ENCODE data around the gene PPY. TPM values are rescaled to one million over a fixed set of nuclear protein-coding genes. Genes with fewer than 3 reads are reported as not detected.
A peak's percentile ranks its signal among the peaks of the same experiment; 100 is the strongest.

Gene PPY
- total RNA-seq, 6 donors from 2014 or later = not detected

GRCh38 chr17:43911904-43912303 is 30.4 kb downstream of the PPY start:
- H3K27me3 ChIP-seq = peaks cover 0 to 14% (median 6%) of the 10 kb centered on the region in 4 donors
- no peak overlapping the region for H3K4me3 ChIP-seq
- H3K27ac ChIP-seq = no peak overlapping the region
- no peaks in the 10 kb centered on the region for H3K36me3 ChIP-seq
- DNase-seq = no peak
- ATAC-seq (ENCODE audit: low FRiP score in 2 of 2) = no peak
- no peaks in the 10 kb centered on the region for H3K9me3 ChIP-seq
- TF ChIP-seq CTCF (IDR thresholded peaks at IDR 0.05) = no peak
- TF ChIP-seq EP300 (IDR thresholded peaks at IDR 0.05) = no peak
- H3K4me1 ChIP-seq = peaks cover 13 to 19% (median 15%) of the 10 kb centered on the region in 4 donors
- WGBS, 2 donors = 48 to 61% methylated on average over 7 to 8 of the region's 8 CpGs

- no peaks in the 10 kb centered on the region for H3K9me3 ChIP-seq
- ATAC-seq (ENCODE audit: low FRiP score in 2 of 2) (no peak), DNase-seq (no peak)
- peaks cover 27 to 32% (median 28%) of the 10 kb centered on the region in 4 donors for H3K4me1 ChIP-seq
- peaks cover 0 to 29% (median 14%) of the 10 kb centered on the region in 4 donors for H3K27me3 ChIP-seq
- WGBS, 2 donors = 65 to 75% methylated on average over 7 of the region's 7 CpGs
- no peak for TF ChIP-seq POLR2A (IDR thresholded peaks at IDR 0.05)
- TF ChIP-seq POLR2AphosphoS5 (IDR thresholded peaks at IDR 0.05) = no peak
- TF ChIP-seq CTCF (IDR thresholded peaks at IDR 0.05) = no peak
- TF ChIP-seq EP300 (IDR thresholded peaks at IDR 0.05) = no peak
- H3K4me3 ChIP-seq = no peak overlapping the region
- H3K27ac ChIP-seq = no peak overlapping the region
- H3K36me3 ChIP-seq = no peaks in the 10 kb centered on the region
Measured at GRCh38 chr17:43909537-43910231, 32.6 kb downstream of the PPY start.

- peak overlapping the region; percentile 13 to 48 (median 44) for H3K4me3 ChIP-seq
Measured at GRCh38 chr17:43907998-43908721, 34.1 kb downstream of the PPY start.

GRCh38 chr17:43907425-43907981 is 34.8 kb downstream of the PPY start, which contains the start of gene MPP2:
Gene MPP2, minus strand, starts transcription at chr17:43907536. Its CDS starts 3,076 bp downstream, at chr17:43904460.
- peak within 1 kb of the TSS; percentile 2 to 78 (median 61) for H3K27ac ChIP-seq
- peak in 1 of 2 donors; percentile 86 for ATAC-seq (ENCODE audit: low FRiP score in 2 of 2)
- H3K9me3 ChIP-seq = no peaks in the 10 kb centered on the region
- H3K27me3 ChIP-seq = peaks cover 0 to 29% (median 14%) of the 10 kb centered on the region in 4 donors
- no peaks in the 10 kb centered on the region for H3K36me3 ChIP-seq
- peak within 1 kb of the TSS; percentile 13 to 48 (median 44) for H3K4me3 ChIP-seq
- peak; percentile 48 to 88 for DNase-seq
- H3K4me1 ChIP-seq = peaks cover 27 to 32% (median 28%) of the 10 kb centered on the region in 4 donors
- TF ChIP-seq EP300 (IDR thresholded peaks at IDR 0.05) (no peak), CTCF (IDR thresholded peaks at IDR 0.05) (peak in 2 of 6 experiments; percentile 19 to 21), POLR2A (IDR thresholded peaks at IDR 0.05) (no peak), POLR2AphosphoS5 (IDR thresholded peaks at IDR 0.05) (no peak)
- WGBS, 2 donors = 1 to 3% methylated on average over 33 to 36 of the region's 36 CpGs

More at GRCh38 chr17:43907998-43908721, 34.1 kb downstream of the PPY start:
- WGBS, 2 donors = 35% methylated on average over 25 to 26 of the region's 26 CpGs
- peaks cover 0 to 29% (median 14%) of the 10 kb centered on the region in 4 donors for H3K27me3 ChIP-seq
- TF ChIP-seq CTCF (IDR thresholded peaks at IDR 0.05) (no peak), POLR2A (IDR thresholded peaks at IDR 0.05) (no peak), EP300 (IDR thresholded peaks at IDR 0.05) (no peak), POLR2AphosphoS5 (IDR thresholded peaks at IDR 0.05) (no peak)
- H3K27ac ChIP-seq = peak overlapping the region in 3 of 4 donors; percentile 58 to 78 (median 64)
- H3K36me3 ChIP-seq = no peaks in the 10 kb centered on the region
- peaks cover 27 to 32% (median 28%) of the 10 kb centered on the region in 4 donors for H3K4me1 ChIP-seq
- DNase-seq (peak in 1 of 2 donors; percentile 61), ATAC-seq (ENCODE audit: low FRiP score in 2 of 2) (peak in 1 of 2 donors; percentile 86)
- no peaks in the 10 kb centered on the region for H3K9me3 ChIP-seq
